Heart left ventricle (tissue), 16 donors: ENCODE measurements around the gene GSG1L. TPM values are rescaled to one million over a fixed set of nuclear protein-coding genes. Genes with fewer than 3 reads are reported as not detected.

Experiments used
- ATAC-seq, 4 donors: fragments of 200-7000 bp; cut with Tn5 transposase; one replicate each; pipeline ENCODE4 v1.9.1; 2020 to 2022; ENCODE audit warnings: moderate library complexity in 4 of 4, mild to moderate bottlenecking in 3 of 4, moderate number of reproducible peaks in 1 of 4
- DNase-seq, 5 donors: peaks; one replicate each; pipeline ENCODE4 v3.0.0-alpha.2; 2020
- H3K27ac ChIP-seq, 12 donors: fragments of 200-600 bp; sonication (generic) in 4 of 12; one replicate each; pipeline versions ENCODE4 v1.5.0 to v1.8.0; 2016 to 2022; ENCODE audit warnings: mild to moderate bottlenecking in 2 of 12
- H3K27me3 ChIP-seq, 9 donors: fragments of 200-600 bp; sonication (generic) in 2 of 9; one replicate each; pipeline versions ENCODE4 v1.5.1 to v1.8.0; 2016 to 2022; ENCODE audit warnings: mild to moderate bottlenecking in 3 of 9
- H3K36me3 ChIP-seq, 9 donors: fragments of 200-600 bp; sonication (generic) in 2 of 9; one replicate each; pipeline versions ENCODE4 v1.5.0 to v1.8.0; 2018 to 2022; ENCODE audit warnings: mild to moderate bottlenecking in 2 of 9
- H3K4me1 ChIP-seq, 12 donors: fragments of 200-600 bp; sonication (generic) in 4 of 12; one replicate each; pipeline versions ENCODE4 v1.5.0 to v1.8.0; 2016 to 2022; ENCODE audit warnings: mild to moderate bottlenecking in 3 of 12
- H3K4me3 ChIP-seq, 12 donors: fragments of 200-600 bp; sonication (generic) in 4 of 12; one replicate each; pipeline versions ENCODE4 v1.5.0 to v1.8.0; 2017 to 2022; ENCODE audit warnings: mild to moderate bottlenecking in 9 of 12, moderate library complexity in 4 of 12
- H3K9me3 ChIP-seq, 12 donors: fragments of 200-600 bp; sonication (generic) in 4 of 12; one replicate each; pipeline versions ENCODE4 v1.5.0 to v1.8.0; 2016 to 2022; ENCODE audit warnings: mild to moderate bottlenecking in 1 of 12
- POLR2A ChIP-seq, 2 donors: fragments of 450-650 bp; IDR thresholded peaks; one replicate each; pipeline ENCODE4 v1.6.1; 2017; ENCODE audit warnings: antibody characterized with exemption in 2 of 2, mild to moderate bottlenecking in 2 of 2, moderate library complexity in 2 of 2
- WGBS, 4 donors: extraction: QIAGEN DNeasy Blood & Tissue Kit in 2 of 4; methylation state at CpG; one replicate each; pipeline versions ENCODE4 v1.1.5 to v1.1.7; 2013 to 2018; 5-methylcytosine and 5-hydroxymethylcytosine counted together
- intact Hi-C, 10 donors: fragments of 100-400 bp; cut with DNase I; formaldehyde crosslinking; loops; one replicate each; pipeline versions ENCODE4 v1.11.1 to v1.14.2; 2022
- polyA plus RNA-seq, 2 donors: library from polyadenylated mRNA; stranded (reverse); fragments of 200-250 nt; gene quantifications; one replicate each; pipeline ENCODE4 v1.2.3, GENCODE V29; 2013
- total RNA-seq, 9 donors: library from RNA; depleted of rRNA in 2 of 9; stranded (reverse); fragments of >200 nt in 2 of 9; fragmentation: NEBNext Ultra II Directional in 3 of 9; extraction: Animal tissue kit (Norgen Biotek cat#: 25700) in 3 of 9; gene quantifications; one replicate each; pipeline versions ENCODE4 v1.1.0 to v1.2.4, GENCODE V29; 2016 to 2023
- TF ChIP-seq, protein P1 (sequence below), 12 donors: fragments of 200-600 bp; sonication (generic) in 4 of 12; IDR thresholded peaks; one replicate each; pipeline versions ENCODE4 v1.5.0 to v1.8.0; 2018 to 2022; ENCODE audit warnings: antibody characterized with exemption in 12 of 12, mild to moderate bottlenecking in 5 of 12
- donor health status: ischemic (EF 13 %, LVEDD 7.1; RV severe dilation, severe dysfunction).
- donor health status: healthy with polysubstance abuse.
- donor health status: DM: no; HTN: yes; CAD: no.
- donor health status: DM: no; HTN: no; CAD: no.
- donor health status: ischemic (EF 25% LVEDD 6.9; RV normal size, moderate dysfunction).
- donor health status: ischemic (EF 25% LVEDD 5.7; RV mildly dilated, moderate dysfunction).
- donor health status: healthy.
- donor health status: DM: yes; HTN: yes; CAD: no.
- donor health status: ischemic (EF 35%, LVEDD 5.7; RV mildly dilated, moderate dysfunction).
- donor health status: nonischemic (EF 11% LVEDD 7.7; RV severe dilation, severe dysfunction).
- donor health status: DM: yes; HTN: yes; CAD: no.
- donor health status: PGD.
- donor health status: ischemic (EF 29% LVEDD 5.4; RV normal size, mild dysfunction).
- donor health status: nonischemic (EF 23%, LVEDD 6.1; RV moderate dilation, normal function).

Gene GSG1L
- total and polyA plus RNA-seq, 11 donors = 0.11 to 8.7 (median 1.8) TPM; not detected in 4

DNA sequence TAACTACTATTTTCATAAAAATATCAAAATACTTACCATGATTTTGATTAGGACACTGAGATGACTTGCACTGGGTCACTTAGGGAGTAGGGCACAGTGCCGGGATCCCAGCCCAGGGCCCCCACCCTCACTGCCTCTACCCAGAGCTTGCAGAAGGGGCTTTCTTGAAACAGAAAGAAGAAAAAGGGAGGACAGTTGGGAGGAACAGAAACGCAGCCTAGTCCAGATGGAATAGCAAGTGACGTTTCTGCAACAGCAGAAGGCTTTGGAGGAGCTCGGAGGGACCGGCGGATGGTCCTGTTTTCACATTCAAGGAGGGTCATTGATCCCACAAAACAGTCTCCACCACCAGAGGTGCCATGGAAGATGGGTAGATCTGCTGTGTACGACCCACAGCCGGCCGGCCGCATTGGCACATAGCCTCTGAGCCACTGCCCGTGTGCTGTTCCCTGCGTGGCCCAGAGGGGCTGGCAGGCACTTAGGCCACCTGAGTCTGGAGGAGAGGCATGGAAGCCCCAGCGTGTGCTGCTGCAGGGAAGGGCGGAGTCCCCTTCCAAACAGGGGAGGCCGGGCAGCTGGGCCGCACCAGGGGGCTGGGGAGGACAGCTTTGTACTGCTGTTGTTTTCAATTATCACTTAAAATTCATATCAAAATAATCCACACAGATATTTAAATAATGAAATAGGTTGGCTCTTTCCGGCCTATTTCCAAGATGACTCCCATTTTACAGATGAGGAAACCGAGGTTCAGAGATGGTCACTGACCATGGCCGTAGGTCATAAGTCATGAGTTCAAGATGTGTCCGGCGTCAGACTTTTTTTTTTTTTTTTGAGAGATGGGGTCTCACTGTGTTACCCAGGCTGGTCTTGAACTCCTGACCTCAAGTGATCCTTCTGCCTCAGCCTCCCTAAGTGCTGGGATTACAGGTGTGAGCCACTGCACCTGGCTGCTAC is 22.9 kb upstream of the GSG1L start:
- H3K27me3 ChIP-seq = no peaks in the 10 kb centered on the region
- TF ChIP-seq, protein P1, sequence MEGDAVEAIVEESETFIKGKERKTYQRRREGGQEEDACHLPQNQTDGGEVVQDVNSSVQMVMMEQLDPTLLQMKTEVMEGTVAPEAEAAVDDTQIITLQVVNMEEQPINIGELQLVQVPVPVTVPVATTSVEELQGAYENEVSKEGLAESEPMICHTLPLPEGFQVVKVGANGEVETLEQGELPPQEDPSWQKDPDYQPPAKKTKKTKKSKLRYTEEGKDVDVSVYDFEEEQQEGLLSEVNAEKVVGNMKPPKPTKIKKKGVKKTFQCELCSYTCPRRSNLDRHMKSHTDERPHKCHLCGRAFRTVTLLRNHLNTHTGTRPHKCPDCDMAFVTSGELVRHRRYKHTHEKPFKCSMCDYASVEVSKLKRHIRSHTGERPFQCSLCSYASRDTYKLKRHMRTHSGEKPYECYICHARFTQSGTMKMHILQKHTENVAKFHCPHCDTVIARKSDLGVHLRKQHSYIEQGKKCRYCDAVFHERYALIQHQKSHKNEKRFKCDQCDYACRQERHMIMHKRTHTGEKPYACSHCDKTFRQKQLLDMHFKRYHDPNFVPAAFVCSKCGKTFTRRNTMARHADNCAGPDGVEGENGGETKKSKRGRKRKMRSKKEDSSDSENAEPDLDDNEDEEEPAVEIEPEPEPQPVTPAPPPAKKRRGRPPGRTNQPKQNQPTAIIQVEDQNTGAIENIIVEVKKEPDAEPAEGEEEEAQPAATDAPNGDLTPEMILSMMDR (IDR thresholded peaks at IDR 0.05) = no peak
- no peak for TF ChIP-seq POLR2A (IDR thresholded peaks at IDR 0.05)
- WGBS, 4 donors = 86 to 90% (median 88%) methylated on average over 19 to 21 of the region's 21 CpGs
- no peak overlapping the region for H3K27ac ChIP-seq
- ATAC-seq (no peak), DNase-seq (peak in 1 of 5 donors; percentile 10)
- H3K9me3 ChIP-seq = no peaks in the 10 kb centered on the region
- H3K4me3 ChIP-seq = no peak overlapping the region
- no peaks in the 10 kb centered on the region for H3K4me1 ChIP-seq
- intact Hi-C loops = no loop called here
- H3K36me3 ChIP-seq = no peaks in the 10 kb centered on the region

DNA sequence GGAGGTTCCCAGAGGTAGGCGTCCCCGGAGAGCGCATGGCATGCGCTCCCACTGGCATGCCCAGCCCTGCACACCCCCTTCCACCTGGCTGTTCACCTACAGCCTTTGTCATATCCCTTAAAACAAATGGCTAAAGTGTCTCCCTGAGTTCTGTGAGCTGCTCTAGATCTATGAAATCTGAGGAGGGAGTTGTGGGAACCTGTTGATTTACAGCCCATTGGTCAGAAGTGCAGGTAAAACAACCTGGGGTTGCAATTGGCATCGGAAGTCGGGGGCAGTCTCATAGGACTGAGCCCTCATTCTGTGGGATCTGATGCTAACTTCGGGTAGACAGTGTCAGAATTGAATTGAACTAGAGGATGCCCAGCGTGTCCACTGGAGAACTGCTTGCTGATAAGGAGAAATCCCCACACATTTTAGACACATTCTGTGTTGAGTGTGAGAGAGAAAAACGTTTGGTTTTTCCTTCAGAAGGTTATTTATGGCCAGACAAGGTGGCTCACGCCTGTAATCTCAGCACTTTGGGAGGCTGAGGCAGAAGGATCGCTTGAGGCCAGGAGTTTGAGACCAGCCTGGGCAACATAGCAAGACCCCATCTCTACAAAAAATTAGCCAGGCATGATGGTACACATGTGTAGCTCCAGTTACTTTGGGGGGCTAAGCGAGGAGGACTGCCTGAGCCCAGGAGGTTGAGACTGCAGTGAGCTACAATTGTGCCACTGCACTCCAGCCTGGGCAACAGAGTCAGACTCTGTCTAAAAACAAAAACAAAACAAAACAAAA is 22.1 kb upstream of the GSG1L start:
- intact Hi-C loops = no loop called here
- Histone ChIP-seq H3K36me3 (no peaks in the 10 kb centered on the region), H3K9me3 (no peaks in the 10 kb centered on the region), H3K4me1 (no peaks in the 10 kb centered on the region), H3K4me3 (no peak overlapping the region), H3K27me3 (no peaks in the 10 kb centered on the region), H3K27ac (no peak overlapping the region)
- TF ChIP-seq POLR2A (IDR thresholded peaks at IDR 0.05) = no peak
- TF ChIP-seq, protein P1 (IDR thresholded peaks at IDR 0.05) = no peak
- WGBS, 4 donors = 72 to 81% (median 79%) methylated on average over 11 to 12 of the region's 12 CpGs
- no peak for ATAC-seq
- peak in 1 of 5 donors; percentile 25 for DNase-seq

DNA sequence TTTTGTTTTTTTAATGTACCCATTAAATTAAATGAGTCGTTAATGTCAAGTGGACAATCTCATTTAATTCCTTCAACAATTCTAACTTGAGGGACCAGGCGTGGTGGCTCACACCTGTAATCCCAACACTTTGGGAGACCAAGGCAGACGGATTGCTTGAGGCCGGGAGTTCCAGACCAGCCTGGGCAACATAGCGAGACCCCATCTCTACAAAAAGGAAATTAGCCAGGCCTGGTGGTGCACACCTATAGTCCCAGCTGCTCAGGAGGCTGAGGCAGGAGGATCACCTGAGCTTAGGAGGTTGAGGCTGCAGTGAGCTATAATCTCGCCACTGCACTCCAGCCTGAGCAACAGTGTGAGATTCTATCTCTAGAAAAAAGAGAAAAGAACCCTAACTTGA is 20.7 kb upstream of the GSG1L start:
- H3K36me3 ChIP-seq = no peaks in the 10 kb centered on the region

More for the DNA sequence above, 20.7 kb upstream of the GSG1L start:
- Histone ChIP-seq H3K4me3 (no peak overlapping the region), H3K27ac (no peak overlapping the region), H3K4me1 (no peaks in the 10 kb centered on the region), H3K9me3 (no peaks in the 10 kb centered on the region), H3K27me3 (no peaks in the 10 kb centered on the region)
- intact Hi-C loops = no loop called here
- DNase-seq (no peak), ATAC-seq (no peak)
- TF ChIP-seq, protein P1 (IDR thresholded peaks at IDR 0.05) = no peak
- TF ChIP-seq POLR2A (IDR thresholded peaks at IDR 0.05) = no peak
- WGBS, 4 donors = 93 to 95% (median 94%) methylated on average over 6 of the region's 6 CpGs
